ENCODE data around the gene SEC31B. TPM values are rescaled to one million over a fixed set of nuclear protein-coding genes. Genes with fewer than 3 reads are reported as not detected.

The SEC31B gene
- total RNA-seq, 5 donors from 2014 or later (not counting 1 experiment from before 2014, with no cell fraction given), result 47.6 to 80.6 (median 50.2) TPM

GRCh38 chr10:100438674-100439315 lies 80.9 kb downstream of the SEC31B start:
- no peak overlapping the region for H3K27ac Mint-ChIP-seq
- H3K4me1 Mint-ChIP-seq, result no peaks in the 10 kb centered on the region
- ATAC-seq (replicated peaks in 1 of 4), result no peak

More at GRCh38 chr10:100438674-100439315, 80.9 kb downstream of the SEC31B start:
- Histone ChIP-seq H3K4me3 (ENCODE audit: control insufficient read depth in 1 of 2, extremely low read depth in 1 of 2, low read length in 1 of 2) (no peak overlapping the region), H3K9me3 (no peaks in the 10 kb centered on the region), H3K36me3 (ENCODE audit: control insufficient read depth in 2 of 2, extremely low read depth in 1 of 2, insufficient read depth in 1 of 2, low read length in 1 of 2) (no peaks in the 10 kb centered on the region), H3K27me3 (replicated peaks in 1 of 2; ENCODE audit: control insufficient read depth in 2 of 2, extremely low read depth in 1 of 2, insufficient read depth in 2 of 2, low read length in 1 of 2) (no peaks in the 10 kb centered on the region), H3K27ac (ENCODE audit: low read length) (no peak overlapping the region), H3K4me1 (ENCODE audit: control insufficient read depth in 1 of 2, extremely low read depth in 1 of 2, insufficient read depth in 2 of 2, low read length in 2 of 2) (no peaks in the 10 kb centered on the region)
- CTCF ChIA-PET, result interaction anchor here (0.6 to 1.3 kb wide), 5 partner anchors 9 to 92 kb away, joined by 3 to 4 read pairs (median 3); partner anchors contain the start of gene SCD (in 1 of the 2)
- Mint-ChIP-seq H3K27me3 (peaks cover 0 to 3% of the 10 kb centered on the region in 2 donors), H3K4me3 (no peak overlapping the region), H3K36me3 (no peaks in the 10 kb centered on the region), H3K9me3 (no peaks in the 10 kb centered on the region)
- POLR2A ChIA-PET, result interaction anchor here in 1 of 2 donors (0.6 kb wide), 1 partner anchor 68 kb away, joined by 3 read pairs; no protein-coding TSS in a partner anchor
- WGBS (ENCODE audit: insufficient coverage), result 80% methylated on average over 1 of the region's 6 CpGs
- no peak for DNase-seq

Other genes with a start within 250 kb of the SEC31B start
- 10 to 100 TPM; 30.2 to 44.1 (median 38.0) TPM for gene BLOC1S2, start 233.2 kb downstream of the SEC31B start, total RNA-seq
- not detected for gene PKD2L1, start 189.6 kb downstream of the SEC31B start, total RNA-seq
- 1 to 10 TPM; 2.1 to 5.7 (median 4.7) TPM for gene SCD, start 172.6 kb downstream of the SEC31B start, total RNA-seq
- gene WNT8B, start 56.9 kb downstream of the SEC31B start, total RNA-seq, result under 1 TPM in 2 of 5 donors, not detected in 3; 0.20 to 0.23 TPM
- 100 to 1,000 TPM; 138 to 175 (median 166) TPM for gene NDUFB8, start 10.0 kb upstream of the SEC31B start, total RNA-seq
- 10 to 100 TPM; 40.9 to 53.4 (median 51.9) TPM for gene HIF1AN, start 16.1 kb upstream of the SEC31B start, total RNA-seq
- gene PAX2, start 225.7 kb upstream of the SEC31B start, total RNA-seq, result not detected